Hepatocyte (in vitro differentiated cells): ENCODE measurements around the gene SHROOM3.

ENCODE experiments used
- CTCF ChIP-seq: fragments of 200-600 bp; sonication (generic); IDR thresholded peaks from 2 replicates; pipeline ENCODE4 v1.5.1; 2016; ENCODE audit warnings: antibody characterized with exemption, mild to moderate bottlenecking; ENCODE audit not compliant: poor library complexity
- EZH2 ChIP-seq: fragments of 200-600 bp; sonication (generic); IDR thresholded peaks from 2 replicates; pipeline ENCODE4 v1.6.1; 2016; ENCODE audit warnings: antibody characterized with exemption, mild to moderate bottlenecking, borderline replicate concordance

GRCh38 chr4:76720121-76720520 is 285.1 kb downstream of the SHROOM3 start:
- TF ChIP-seq CTCF (no peak), EZH2 (no peak)
